Kidney epithelial cell (primary cell): ENCODE results near the gene NDUFB6. TPM values are rescaled to one million over a fixed set of nuclear protein-coding genes. Genes with fewer than 3 reads are reported as not detected.

Experiments
- DNase-seq: peaks from one replicate; pipeline ENCODE4 v3.0.0-alpha.2; 2010; ENCODE audit warnings: low read depth
- H3K27me3 ChIP-seq: 2 replicates; pipeline ENCODE4 v1.6.0; 2011; ENCODE audit warnings: low read length; ENCODE audit not compliant: control insufficient read depth, insufficient read depth
- H3K36me3 ChIP-seq: 2 replicates; pipeline ENCODE4 v1.5.1; 2011; ENCODE audit warnings: low read length; ENCODE audit not compliant: control insufficient read depth, insufficient read depth
- H3K4me3 ChIP-seq: 2 replicates; pipeline ENCODE4 v1.5.1; 2011; ENCODE audit warnings: low read depth, mild to moderate bottlenecking, control low read depth, low read length
- total RNA-seq: library from RNA; depleted of rRNA; stranded (reverse); fragments of >200 nt; gene quantifications from 2 replicates; pipeline ENCODE4 v1.2.3, GENCODE V29; 2015
- TF ChIP-seq, protein P1 (sequence below): IDR thresholded peaks from 2 replicates; pipeline ENCODE4 v1.5.1; 2011; ENCODE audit warnings: mild to moderate bottlenecking, moderate library complexity, low read length, control low read depth, inconsistent platforms; ENCODE audit not compliant: insufficient read depth, poor library complexity, severe bottlenecking

NDUFB6 gene
- total RNA-seq, 1 donor from 2014 or later, result 45.1 TPM

- Histone ChIP-seq H3K36me3 (no peaks in the 10 kb centered on the region), H3K27me3 (no peaks in the 10 kb centered on the region), H3K4me3 (no peak overlapping the region)
- DNase-seq, result no peak
- TF ChIP-seq, protein P1, sequence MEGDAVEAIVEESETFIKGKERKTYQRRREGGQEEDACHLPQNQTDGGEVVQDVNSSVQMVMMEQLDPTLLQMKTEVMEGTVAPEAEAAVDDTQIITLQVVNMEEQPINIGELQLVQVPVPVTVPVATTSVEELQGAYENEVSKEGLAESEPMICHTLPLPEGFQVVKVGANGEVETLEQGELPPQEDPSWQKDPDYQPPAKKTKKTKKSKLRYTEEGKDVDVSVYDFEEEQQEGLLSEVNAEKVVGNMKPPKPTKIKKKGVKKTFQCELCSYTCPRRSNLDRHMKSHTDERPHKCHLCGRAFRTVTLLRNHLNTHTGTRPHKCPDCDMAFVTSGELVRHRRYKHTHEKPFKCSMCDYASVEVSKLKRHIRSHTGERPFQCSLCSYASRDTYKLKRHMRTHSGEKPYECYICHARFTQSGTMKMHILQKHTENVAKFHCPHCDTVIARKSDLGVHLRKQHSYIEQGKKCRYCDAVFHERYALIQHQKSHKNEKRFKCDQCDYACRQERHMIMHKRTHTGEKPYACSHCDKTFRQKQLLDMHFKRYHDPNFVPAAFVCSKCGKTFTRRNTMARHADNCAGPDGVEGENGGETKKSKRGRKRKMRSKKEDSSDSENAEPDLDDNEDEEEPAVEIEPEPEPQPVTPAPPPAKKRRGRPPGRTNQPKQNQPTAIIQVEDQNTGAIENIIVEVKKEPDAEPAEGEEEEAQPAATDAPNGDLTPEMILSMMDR, result no peak
These were observed 49.0 kb downstream of the NDUFB6 start for GRCh38 chr9:32523910-32524309.

- TF ChIP-seq, protein P1, result no peak
These were observed 54.7 kb downstream of the NDUFB6 start for GRCh38 chr9:32518276-32518675.

GRCh38 chr9:32516241-32516640 lies 56.7 kb downstream of the NDUFB6 start:
- DNase-seq, result no peak
- TF ChIP-seq, protein P1, result no peak
- Histone ChIP-seq H3K27me3 (no peaks in the 10 kb centered on the region), H3K4me3 (no peak overlapping the region), H3K36me3 (no peaks in the 10 kb centered on the region)

More at GRCh38 chr9:32518276-32518675, 54.7 kb downstream of the NDUFB6 start:
- DNase-seq, result no peak
- no peaks in the 10 kb centered on the region for H3K36me3 ChIP-seq
- H3K4me3 ChIP-seq, result no peak overlapping the region
- no peaks in the 10 kb centered on the region for H3K27me3 ChIP-seq

DNA sequence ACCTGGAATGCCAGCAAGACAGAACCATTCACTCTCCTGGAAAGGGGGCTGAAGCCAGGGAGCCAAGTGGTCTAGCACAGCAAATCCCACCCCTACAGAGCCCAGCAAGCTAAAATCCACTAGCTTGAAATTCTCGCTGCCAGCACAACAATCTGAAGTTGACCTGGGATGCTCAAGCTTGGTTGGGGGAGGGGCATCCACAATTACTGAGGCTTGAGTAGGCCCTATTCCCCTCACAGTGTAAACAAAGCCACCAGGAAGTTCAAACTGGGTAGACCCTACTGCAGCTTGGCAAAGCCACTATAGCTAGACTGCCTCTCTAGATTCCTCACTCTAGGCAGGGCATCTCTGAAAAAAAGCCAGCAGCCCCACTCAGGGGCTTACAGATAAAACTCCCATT lies 64.2 kb downstream of the NDUFB6 start:
- TF ChIP-seq, protein P1, result no peak
- no peak for DNase-seq
- no peaks in the 10 kb centered on the region for H3K27me3 ChIP-seq
- H3K4me3 ChIP-seq, result no peak overlapping the region
- no peaks in the 10 kb centered on the region for H3K36me3 ChIP-seq

DNA sequence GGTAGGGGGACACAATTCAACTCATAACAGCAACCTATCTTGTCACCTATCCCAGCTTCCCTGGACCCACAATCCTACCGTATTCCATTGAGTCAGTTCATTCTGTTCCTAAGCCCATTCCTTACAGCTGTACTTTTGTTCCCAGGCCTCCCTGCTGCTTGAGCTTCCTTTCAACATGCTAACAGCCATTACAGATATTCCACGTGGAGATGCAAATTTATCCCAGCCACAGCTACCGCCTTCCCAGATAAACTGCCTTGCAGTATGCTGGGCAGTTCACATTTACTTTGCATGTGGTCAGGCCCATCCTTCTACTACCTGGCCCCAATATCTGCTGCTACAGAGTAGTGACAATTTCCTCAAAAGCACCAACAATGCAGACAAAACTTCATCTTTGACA lies 70.0 kb downstream of the NDUFB6 start:
- H3K36me3 ChIP-seq, result no peaks in the 10 kb centered on the region
- TF ChIP-seq, protein P1, result no peak
- DNase-seq, result no peak

More for the DNA sequence above, 70.0 kb downstream of the NDUFB6 start:
- no peak overlapping the region for H3K4me3 ChIP-seq
- H3K27me3 ChIP-seq, result no peaks in the 10 kb centered on the region

Other genes with a start within 250 kb of the NDUFB6 start
- gene ACO1, start 188.5 kb downstream of the NDUFB6 start, total RNA-seq, result 30.9 and 39.1 TPM in 2 replicates
- 17.4 and 18.7 TPM in 2 replicates for gene RIGI, start 47.0 kb downstream of the NDUFB6 start, total RNA-seq
- 4.1 and 5.8 TPM in 2 replicates for gene SMIM27, start 20.8 kb downstream of the NDUFB6 start, total RNA-seq
- 15.4 and 17.0 TPM in 2 replicates for gene TOPORS, start 20.6 kb downstream of the NDUFB6 start, total RNA-seq
- under 0.01 TPM in 1 of 2 replicates, not detected in the other for gene TAF1L, start 62.5 kb upstream of the NDUFB6 start, total RNA-seq
- not detected in 2 replicates for gene TMEM215, start 210.4 kb upstream of the NDUFB6 start, total RNA-seq